HEK293T (cell line): Measurements from ENCODE around the gene THRB.

Experiments used
- FOXK2 ChIP-seq: fragments of 450-650 bp; IDR thresholded peaks from 2 replicates; pipeline ENCODE4 v1.6.1; 2016; ENCODE audit warnings: mild to moderate bottlenecking
- HDGF ChIP-seq: fragments of 450-650 bp; IDR thresholded peaks from 2 replicates; pipeline ENCODE4 v1.6.1; 2017; ENCODE audit warnings: antibody characterized with exemption, borderline replicate concordance
- SUZ12 ChIP-seq: fragments of 450-650 bp; IDR thresholded peaks from 2 replicates; pipeline ENCODE4 v1.6.1; 2016; ENCODE audit warnings: mild to moderate bottlenecking

DNA sequence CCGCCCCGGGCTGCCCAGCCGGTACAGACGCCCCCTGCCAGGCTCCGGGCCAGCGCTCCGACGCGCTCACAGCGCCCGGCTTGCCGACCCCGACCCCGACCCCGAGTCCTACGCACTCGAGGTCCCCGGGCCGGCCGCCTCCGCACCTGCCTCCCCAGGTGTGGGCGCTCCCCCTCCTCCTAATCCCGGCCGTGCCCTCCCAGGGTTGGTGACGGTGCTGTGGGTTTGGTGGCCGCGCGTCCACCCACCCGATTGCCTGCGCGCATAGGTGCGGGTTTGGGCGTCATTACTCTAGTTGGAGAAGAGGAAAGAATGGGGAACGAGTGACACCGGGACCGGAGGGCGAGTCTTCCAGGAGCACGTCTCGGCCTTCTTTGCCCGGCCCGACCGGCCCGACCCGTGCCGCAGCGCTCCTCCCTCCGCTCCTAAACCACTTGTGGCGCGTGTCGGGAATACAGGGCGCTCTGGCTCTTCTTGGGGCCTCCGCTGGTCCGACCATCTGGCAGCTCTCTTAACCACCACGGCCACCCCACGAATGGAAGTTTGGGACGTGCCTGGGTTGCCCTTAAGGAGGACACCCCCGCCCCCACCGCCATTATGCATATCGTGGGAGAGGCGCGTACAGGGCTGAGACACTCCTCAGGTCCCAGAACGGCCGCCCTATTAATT is 810 bp upstream of the THRB start:
- TF ChIP-seq FOXK2, result no peak
- TF ChIP-seq HDGF, result no peak
- TF ChIP-seq SUZ12, result no peak
